Keratinocyte (primary cell): ENCODE results near the gene TFF1.

Experiments
- CTCF ChIP-seq, 3 experiments: IDR thresholded peaks in 1 of 3; conservative IDR thresholded peaks in 1 of 3; optimal IDR thresholded peaks in 1 of 3; 2 replicates in 2 of 3; 3 replicates in 1 of 3; pipeline versions ENCODE3 to v1.5.1; 2011; ENCODE audit warnings: low read length in 3 of 3, mild to moderate bottlenecking in 3 of 3, moderate library complexity in 2 of 3, control low read depth in 1 of 3, inconsistent platforms in 1 of 3; ENCODE audit not compliant: insufficient read depth in 2 of 3; ENCODE audit errors: extremely low read depth in 1 of 3
- EZH2 ChIP-seq: IDR thresholded peaks from one replicate; pipeline ENCODE4 v1.6.1; 2012; ENCODE audit warnings: inconsistent platforms, mild to moderate bottlenecking, low read length, moderate library complexity

GRCh38 chr21:42409366-42409765, 43.0 kb upstream of the TFF1 start:
- TF ChIP-seq CTCF (optimal IDR thresholded peaks at IDR 0.05 in 1 of 3, IDR thresholded peaks at IDR 0.05 in 1 of 3, conservative IDR thresholded peaks at IDR 0.05 in 1 of 3; ENCODE audit: extremely low read depth in 1 of 3, insufficient read depth in 2 of 3, low read length in 3 of 3) (no peak), EZH2 (no peak)
